ENCODE data around the gene PRMT3. TPM values are rescaled to one million over a fixed set of nuclear protein-coding genes. Genes with fewer than 3 reads are reported as not detected.

Gene PRMT3
- total RNA-seq, 1 experiment from 2014 or later: 22.6 TPM

GRCh38 chr11:20511982-20512381 lies 124.5 kb downstream of the PRMT3 start:
- Histone ChIP-seq H3T11ph (ENCODE audit: low read length) (no peak overlapping the region), H4K91ac (ENCODE audit: insufficient read length, low read depth, low read length) (no peak overlapping the region), H3K4me2 (ENCODE audit: insufficient read depth, insufficient read length, low read length) (no peak overlapping the region), H3K79me2 (ENCODE audit: insufficient read depth, low read length) (no peaks in the 10 kb centered on the region), H3K4ac (ENCODE audit: low read depth, low read length) (no peak overlapping the region), H3K14ac (ENCODE audit: insufficient read depth, low read length) (no peak overlapping the region), H3K9me3 (ENCODE audit: control insufficient read depth, low read depth, low read length) (no peaks in the 10 kb centered on the region), H2AFZ (ENCODE audit: low read length) (no peak overlapping the region), H4K20me1 (ENCODE audit: control insufficient read depth, insufficient read depth, insufficient read length) (no peaks in the 10 kb centered on the region), H3K27me3 (ENCODE audit: insufficient read depth, low read length) (no peaks in the 10 kb centered on the region), H2BK20ac (ENCODE audit: low read depth, low read length, poor library complexity, severe bottlenecking) (no peak overlapping the region), H4K8ac (replicated peaks; ENCODE audit: insufficient read length, low read depth, low read length) (no peak overlapping the region), H2AK5ac (ENCODE audit: insufficient read length, low read length) (no peak overlapping the region), H3K23me2 (ENCODE audit: insufficient read length, low read depth, low read length, poor library complexity, severe bottlenecking) (no peaks in the 10 kb centered on the region), H3K56ac (ENCODE audit: insufficient read length, low read depth, low read length) (no peak overlapping the region), H3K9ac (ENCODE audit: extremely low read depth, insufficient read length, low read length) (no peak overlapping the region), H3K23ac (ENCODE audit: insufficient read length, low read depth, low read length) (no peak overlapping the region), H3K27ac (ENCODE audit: insufficient read length, low read depth, low read length) (no peak overlapping the region), H2BK120ac (ENCODE audit: low read depth, low read length, poor library complexity, severe bottlenecking) (no peak overlapping the region), H2BK15ac (ENCODE audit: low read depth, low read length) (no peak overlapping the region), H3K4me1 (ENCODE audit: insufficient read depth, low read length) (peaks cover 4% of the 10 kb centered on the region; the same call in 1 of the 2 replicates), H2BK12ac (ENCODE audit: insufficient read length, low read depth, low read length) (no peak overlapping the region), H2BK5ac (ENCODE audit: insufficient read length, low read length) (no peak overlapping the region), H4K5ac (ENCODE audit: insufficient read length, low read depth, low read length) (no peak overlapping the region), H3K79me1 (ENCODE audit: insufficient read depth, low read depth, low read length, poor library complexity, severe bottlenecking) (no peaks in the 10 kb centered on the region), H3K18ac (ENCODE audit: insufficient read length, low read depth, low read length) (no peak overlapping the region)
- H3K36me3 Mint-ChIP-seq (ENCODE audit: insufficient read depth in 1 of 3, low read depth in 3 of 3): peaks cover 2 to 5% (median 3%) of the 10 kb centered on the region in 3 experiments; a peak in 5 of 7 replicates
- TF ChIP-seq CTCF (conservative IDR thresholded peaks at IDR 0.05): no peak
- H3K4me3 Mint-ChIP-seq: no peak overlapping the region
- H3K27me3 Mint-ChIP-seq (ENCODE audit: low read depth): no peaks in the 10 kb centered on the region
- DNase-seq: no peak
- H3K27ac Mint-ChIP-seq: no peak overlapping the region; a peak in 1 of 7 replicates
- no peaks in the 10 kb centered on the region for H3K9me3 Mint-ChIP-seq
- peaks cover 16 to 19% of the 10 kb centered on the region in 2 experiments for H3K4me1 Mint-ChIP-seq
- WGBS (ENCODE audit: extremely low coverage, insufficient read length, low lambda C conversion rate): no CpG with 5 or more reads among the region's 5 CpGs
